HepG2 (cell line): ENCODE measurements around the gene TSEN54. TPM values are rescaled to one million over a fixed set of nuclear protein-coding genes. Genes with fewer than 3 reads are reported as not detected.

Experiments
- ATF3 ChIP-seq: sonication (generic); formaldehyde crosslinking; IDR thresholded peaks from 2 replicates; pipeline ENCODE4 v1.4.0; 2020; ENCODE audit warnings: missing genetic modification reagents
- ATF7 ChIP-seq, 2 experiments: fragments of 450-650 bp in 1 of 2; sonication (generic) in 1 of 2; formaldehyde crosslinking in 1 of 2; IDR thresholded peaks; 2 replicates each; pipeline versions ENCODE4 v1.4.0 to v1.6.1; 2016 to 2020; ENCODE audit warnings: antibody characterized with exemption in 1 of 2, mild to moderate bottlenecking in 1 of 2, missing genetic modification reagents in 1 of 2
- EP300 ChIP-seq, 3 experiments: sonication (generic) in 1 of 3; formaldehyde crosslinking in 1 of 3; IDR thresholded peaks; 2 replicates each; pipeline versions ENCODE4 v1.5.1 to v1.6.1; 2011 to 2020; ENCODE audit warnings: low read depth in 2 of 3, low read length in 2 of 3, borderline replicate concordance in 1 of 3, improper control_type of control experiment in 1 of 3, mild to moderate bottlenecking in 1 of 3, missing genetic modification reagents in 1 of 3, moderate library complexity in 1 of 3
- HCFC1 ChIP-seq: fragments of 150-350 bp; IDR thresholded peaks from 2 replicates; pipeline ENCODE4 v1.6.1; 2014; ENCODE audit warnings: low read depth, low read length
- HDAC2 ChIP-seq: sonication (generic); formaldehyde crosslinking; IDR thresholded peaks from 2 replicates; pipeline ENCODE4 v1.4.0; 2020; ENCODE audit warnings: missing genetic modification reagents
- MAF1 ChIP-seq: sonication (generic); formaldehyde crosslinking; IDR thresholded peaks from 2 replicates; pipeline ENCODE4 v1.5.0; 2020; ENCODE audit warnings: missing genetic modification reagents, borderline replicate concordance
- MXD1 ChIP-seq: sonication (generic); formaldehyde crosslinking; IDR thresholded peaks from 2 replicates; pipeline ENCODE4 v1.4.0; 2020; ENCODE audit warnings: mild to moderate bottlenecking, missing genetic modification reagents
- NKX3-1 ChIP-seq: sonication (generic); formaldehyde crosslinking; IDR thresholded peaks from 2 replicates; pipeline ENCODE4 v1.5.0; 2020; ENCODE audit warnings: missing genetic modification reagents
- PATZ1 ChIP-seq: sonication (generic); formaldehyde crosslinking; IDR thresholded peaks from 2 replicates; pipeline ENCODE4 v1.4.0; 2020; ENCODE audit warnings: missing genetic modification reagents
- PHF20 ChIP-seq: sonication (generic); formaldehyde crosslinking; IDR thresholded peaks from 2 replicates; pipeline ENCODE4 v1.5.0; 2020; ENCODE audit warnings: mild to moderate bottlenecking, missing genetic modification reagents
- PITX1 ChIP-seq: sonication (generic); formaldehyde crosslinking; IDR thresholded peaks from 2 replicates; pipeline ENCODE4 v1.5.1; 2020; ENCODE audit warnings: mild to moderate bottlenecking, missing genetic modification reagents
- RBAK ChIP-seq: sonication (generic); formaldehyde crosslinking; IDR thresholded peaks from 2 replicates; pipeline ENCODE4 v1.5.1; 2020; ENCODE audit warnings: mild to moderate bottlenecking, missing genetic modification reagents
- SAP130 ChIP-seq: IDR thresholded peaks from 2 replicates; pipeline ENCODE4 v1.6.1; 2016; ENCODE audit warnings: low read depth
- THRA ChIP-seq: sonication (generic); formaldehyde crosslinking; IDR thresholded peaks from 2 replicates; pipeline ENCODE4 v1.4.0; 2020; ENCODE audit warnings: missing genetic modification reagents, borderline replicate concordance
- ZKSCAN1 ChIP-seq: fragments of 150-350 bp; IDR thresholded peaks from 2 replicates; pipeline ENCODE4 v1.6.1; 2014; ENCODE audit warnings: low read length
- ZNF333 ChIP-seq: sonication (generic); formaldehyde crosslinking; IDR thresholded peaks from 2 replicates; pipeline ENCODE4 v1.4.0; 2020; ENCODE audit warnings: mild to moderate bottlenecking, missing genetic modification reagents, borderline replicate concordance
- ZNF430 ChIP-seq: sonication (generic); formaldehyde crosslinking; IDR thresholded peaks from 2 replicates; pipeline ENCODE4 v1.9.0; 2021; ENCODE audit warnings: mild to moderate bottlenecking, missing genetic modification reagents
- ZNF563 ChIP-seq: sonication (generic); formaldehyde crosslinking; IDR thresholded peaks from 2 replicates; pipeline ENCODE4 v1.8.0; 2022; ENCODE audit warnings: mild to moderate bottlenecking, moderate library complexity, missing genetic modification reagents
- ZNF564 ChIP-seq: sonication (generic); formaldehyde crosslinking; IDR thresholded peaks from 2 replicates; pipeline ENCODE4 v1.8.1; 2023; ENCODE audit warnings: mild to moderate bottlenecking, missing genetic modification reagents
- ZNF639 ChIP-seq: conservative IDR thresholded peaks from 2 replicates; pipeline ENCODE4 v1.6.1; 2018; ENCODE audit warnings: missing genetic modification reagents
- ZZZ3 ChIP-seq: sonication (generic); formaldehyde crosslinking; IDR thresholded peaks from 2 replicates; pipeline ENCODE4 v1.4.0; 2020; ENCODE audit warnings: missing genetic modification reagents, mild to moderate bottlenecking, borderline replicate concordance
- polyA plus RNA-seq, 8 experiments: library from polyadenylated mRNA; depleted of rRNA in 3 of 8; stranded (reverse) in 7 of 8; unstranded in 1 of 8; fragments of >200 nt; fragmentation: Illumina TruSeq in 4 of 8; extraction: Trizol in 4 of 8; gene quantifications; 2 replicates each; pipeline versions ENCODE4 v1.2.1 to v1.2.3, GENCODE V29; 2011 to 2016; ENCODE audit warnings: low read depth in 4 of 8, missing spikeins in 1 of 8, mixed read lengths in 1 of 8; ENCODE audit not compliant: insufficient read depth in 1 of 8
- total RNA-seq, 5 experiments: library from RNA; depleted of rRNA; stranded (reverse); fragments of >200 nt; fragmentation: Illumina TruSeq; extraction: Trizol; gene quantifications; 2 replicates each; pipeline ENCODE4 v1.2.3, GENCODE V29; 2016; ENCODE audit warnings: low read depth in 1 of 5

TSEN54 gene
- total and polyA plus RNA-seq, 2 of the 13 experiments (the other 11 are each of a cell fraction or from before 2014, with no cell fraction given): 62.9 to 63.3 TPM

GRCh38 chr17:75524970-75525805, 8.9 kb downstream of the TSEN54 start, which contains the start of gene LLGL2 (continued):
- TF ChIP-seq EP300 (IDR thresholded peaks at IDR 0.05; ENCODE audit: low read depth in 2 of 2, low read length in 2 of 2) (peak in 1 of 2 experiments; percentile 32; a peak in 2 of 4 replicates), EP300 (CRISPR knock-in tag; IDR thresholded peaks at IDR 0.05; ENCODE audit: borderline replicate concordance) (peak; percentile 28; the same call in 1 of the 2 replicates), MAF1 (CRISPR knock-in tag) (peak; percentile 80; the same call in 1 of the 2 replicates), ZNF563 (CRISPR knock-in tag) (peak; percentile 73), ZNF430 (CRISPR knock-in tag) (no peak), RBAK (CRISPR knock-in tag) (no peak), PHF20 (CRISPR knock-in tag) (peak; percentile 14; the same call in 1 of the 2 replicates), HDAC2 (CRISPR knock-in tag) (peak; percentile 66; the same call in 1 of the 2 replicates), ZNF333 (0 out of 2 replicates have a peak, but pooled peaks have one; percentile 61), MXD1 (CRISPR knock-in tag) (peak; percentile 65; the same call in 1 of the 2 replicates), SAP130 (CRISPR knock-in tag) (peak; percentile 80), PATZ1 (CRISPR knock-in tag) (peak; percentile 84), HCFC1 (no peak), ZNF639 (CRISPR knock-in tag) (0 out of 2 replicates have a peak, but pooled peaks have one; percentile 78), ZKSCAN1 (0 out of 2 replicates have a peak, but pooled peaks have one; percentile 15), ATF7 (IDR thresholded peaks at IDR 0.05) (no peak), ATF7 (CRISPR knock-in tag; IDR thresholded peaks at IDR 0.05) (no peak), ZZZ3 (no peak; the same call in 1 of the 2 replicates), PITX1 (CRISPR knock-in tag) (peak; percentile 54; the same call in 1 of the 2 replicates), ATF3 (CRISPR knock-in tag) (peak; percentile 17; the same call in 1 of the 2 replicates), ZNF564 (CRISPR knock-in tag) (no peak), THRA (CRISPR knock-in tag) (peak; percentile 45; the same call in 1 of the 2 replicates), NKX3-1 (CRISPR knock-in tag) (peak; percentile 79; the same call in 1 of the 2 replicates)
